Measurements from ENCODE around the gene TUG1.

TUG1 gene

GRCh38 chr22:30948930-30949342, 20.1 kb upstream of the TUG1 start:
- DNase-seq: no peak

- DNase-seq: no peak
These were observed 19.0 kb upstream of the TUG1 start for GRCh38 chr22:30949934-30950660.

GRCh38 chr22:30953206-30953605, 15.9 kb upstream of the TUG1 start:
- no peak for DNase-seq

- DNase-seq: no peak
These were observed 13.9 kb upstream of the TUG1 start for GRCh38 chr22:30955153-30955552.

GRCh38 chr22:30964858-30965257, 4.2 kb upstream of the TUG1 start:
- no peak for DNase-seq

DNA sequence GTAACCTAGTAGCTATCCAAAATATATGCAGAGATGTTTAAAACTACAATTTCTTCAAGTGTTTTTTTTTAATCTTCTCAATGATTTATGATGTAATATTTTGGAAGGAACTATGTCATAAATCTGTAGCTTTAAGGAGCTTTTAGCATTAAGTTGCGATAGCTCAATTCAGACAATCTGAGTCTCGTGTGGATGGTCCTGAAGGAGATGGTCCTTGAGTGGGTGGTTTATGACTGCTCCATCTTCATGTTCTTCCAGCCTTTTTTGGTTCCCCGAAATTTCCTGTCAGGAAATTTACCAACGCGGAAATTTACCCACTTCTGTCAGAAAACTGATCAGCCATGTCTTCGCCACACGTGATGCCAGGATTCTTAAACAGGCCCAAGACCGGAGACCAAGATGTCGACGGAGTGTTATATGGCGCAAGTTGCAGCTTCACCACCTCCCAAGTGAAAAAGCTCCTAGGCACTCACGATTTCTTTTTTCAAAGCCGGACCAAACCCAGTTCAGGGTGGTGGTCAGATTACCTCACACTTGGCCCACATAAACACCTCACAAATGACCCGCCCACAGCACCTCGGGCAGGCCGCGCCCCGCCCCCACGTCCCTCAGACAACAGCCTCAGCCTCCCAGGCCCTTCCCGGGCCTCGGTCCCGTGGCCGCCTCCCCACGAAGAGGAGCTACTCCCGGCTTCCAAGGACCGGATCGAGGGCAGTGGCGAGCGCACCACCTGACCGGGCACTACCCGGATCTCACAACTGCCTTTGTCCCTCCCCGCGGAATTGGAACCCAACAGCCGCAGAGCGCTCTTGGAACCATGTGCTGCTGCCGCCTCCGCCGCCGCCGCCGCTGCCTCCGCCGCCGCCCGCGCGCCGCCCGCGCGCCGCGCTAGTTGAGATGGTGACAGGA, 796 bp upstream of the TUG1 start, which contains the start of gene MORC2:
TSS of gene MORC2 (minus strand) at position 760 of the 909 bp plus-strand sequence. CDS start 885 bp downstream, outside the sequence.
- no peak for DNase-seq

- no peak for DNase-seq
These were observed 679 bp downstream of the TUG1 start for GRCh38 chr22:30969532-30970355.

GRCh38 chr22:30970356-30970746, 1.3 kb downstream of the TUG1 start:
- no peak for DNase-seq

DNA sequence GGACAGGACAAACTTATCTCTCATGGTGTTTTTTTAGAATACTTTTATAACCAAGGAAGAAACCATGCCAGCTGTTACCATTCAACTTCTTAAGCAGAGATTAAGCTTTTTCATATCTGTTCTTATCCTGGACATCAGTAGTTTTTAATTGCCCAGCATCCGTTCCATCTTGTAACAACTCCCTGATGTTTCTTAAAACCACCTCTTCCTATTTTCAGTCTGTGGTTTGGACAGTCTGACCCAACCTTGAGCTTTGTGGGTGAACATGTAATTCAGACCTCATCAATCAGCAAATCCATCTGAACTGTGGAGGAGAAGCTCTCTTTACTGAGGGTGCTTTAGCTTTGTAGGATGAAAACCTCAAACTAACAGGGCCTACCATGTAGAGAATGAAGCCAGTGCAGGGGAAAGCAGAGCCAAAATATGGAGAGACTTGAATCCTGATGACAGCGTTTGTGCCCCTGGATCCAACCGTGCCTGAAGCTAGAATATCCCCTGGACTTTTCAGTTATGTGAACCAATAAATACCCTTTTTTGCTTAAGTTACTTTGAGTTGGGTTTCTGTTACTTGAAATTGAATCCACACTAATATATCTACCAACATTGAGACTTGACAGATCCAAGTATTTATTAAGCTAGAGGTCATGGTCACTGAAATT, 9.4 kb downstream of the TUG1 start:
- no peak for DNase-seq

GRCh38 chr22:30979932-30980331, 10.9 kb downstream of the TUG1 start:
- no peak for DNase-seq

- no peak for DNase-seq
These were observed 13.4 kb downstream of the TUG1 start for GRCh38 chr22:30982512-30982911.

DNA sequence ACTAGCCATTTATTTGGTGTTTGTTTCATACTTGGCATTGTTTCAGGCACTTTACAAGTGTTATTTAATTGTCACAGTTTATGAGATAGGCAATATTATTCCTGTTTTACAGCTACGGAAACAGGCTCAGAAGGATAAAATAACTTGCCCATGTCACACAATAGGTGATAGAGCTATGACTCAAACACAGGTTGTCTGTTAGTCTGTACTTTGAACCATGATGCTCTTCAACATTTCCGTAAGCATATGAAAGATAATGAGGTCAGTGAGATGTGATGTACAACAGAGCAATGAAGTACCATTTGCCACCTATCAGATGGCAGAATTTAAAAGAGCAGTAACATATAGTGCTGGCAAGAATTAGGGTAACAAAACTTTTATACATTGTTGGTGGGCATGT, 15.3 kb downstream of the TUG1 start:
- DNase-seq: no peak

DNA sequence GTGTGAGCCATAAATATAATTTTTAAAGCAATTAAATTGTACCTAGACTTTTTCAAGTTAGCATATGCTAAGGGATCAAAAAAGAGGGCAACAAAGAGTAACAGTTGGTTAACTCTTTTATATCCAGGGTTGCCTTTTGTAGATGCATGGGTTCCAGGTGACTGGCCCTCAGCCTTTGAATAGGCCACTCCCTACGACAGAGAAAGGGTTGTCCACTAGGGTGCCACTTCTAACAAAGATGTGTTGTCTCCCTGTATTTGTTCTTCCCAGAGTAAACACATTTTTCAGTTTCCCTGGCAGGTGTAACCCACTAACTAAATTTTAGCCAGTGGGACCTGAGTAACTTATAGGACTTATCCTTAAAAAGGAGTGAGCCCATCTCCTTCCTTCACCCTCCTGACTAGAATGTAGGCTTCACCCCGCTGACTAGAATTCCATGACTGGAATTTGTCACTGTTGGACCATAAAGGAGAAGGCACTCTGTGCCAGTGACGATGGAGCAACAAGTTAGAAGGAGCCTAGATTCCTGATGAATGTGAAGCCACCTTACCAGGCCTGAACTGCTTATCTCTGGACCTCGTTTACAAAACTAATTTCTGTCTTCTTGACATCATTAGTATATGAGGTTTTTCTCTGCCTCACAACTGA, 16.6 kb downstream of the TUG1 start:
- DNase-seq: no peak

GRCh38 chr22:30989474-30989873, 20.4 kb downstream of the TUG1 start:
- no peak for DNase-seq

GRCh38 chr22:30990690-30991089, 21.6 kb downstream of the TUG1 start:
- DNase-seq: no peak

- no peak for DNase-seq
These were observed 23.5 kb downstream of the TUG1 start for GRCh38 chr22:30992565-30992964.

- no peak for DNase-seq
These were observed 25.9 kb downstream of the TUG1 start for GRCh38 chr22:30994960-30995359.

GRCh38 chr22:30996462-30996861, 27.4 kb downstream of the TUG1 start:
- DNase-seq: no peak

GRCh38 chr22:30998329-30998728, 29.3 kb downstream of the TUG1 start:
- DNase-seq: no peak

GRCh38 chr22:31001124-31001770, 32.2 kb downstream of the TUG1 start:
- DNase-seq: no peak

DNA sequence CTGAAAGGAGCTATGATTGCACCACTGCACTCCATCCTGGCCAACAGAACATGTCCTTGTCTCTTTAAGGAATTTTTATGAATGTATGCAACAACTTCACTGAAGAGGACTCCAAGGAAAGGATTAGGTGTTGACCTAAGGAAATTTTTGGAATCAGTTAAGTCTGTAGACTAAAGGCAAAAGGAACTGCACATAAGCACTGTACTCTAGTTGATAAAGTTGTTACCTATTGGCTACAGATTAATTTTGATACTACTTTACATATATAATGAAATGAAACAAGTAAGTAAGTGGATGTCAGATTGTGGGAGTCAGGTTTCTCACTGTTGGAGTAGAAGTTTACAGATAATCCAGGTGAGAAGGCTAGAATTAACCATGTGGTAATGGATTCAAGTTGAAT, 36.5 kb downstream of the TUG1 start:
- no peak for DNase-seq
